Measurements from ENCODE around the gene AHCYL2. TPM values are rescaled to one million over a fixed set of nuclear protein-coding genes. Genes with fewer than 3 reads are reported as not detected.
"Not testable (repeated sequence)": the region's sequence is repeated elsewhere in the genome, so short reads cannot be mapped to it uniquely, and the experiment has no call there.

AHCYL2 gene
- total RNA-seq, 1 donor from 2014 or later: 14.7 TPM

DNA sequence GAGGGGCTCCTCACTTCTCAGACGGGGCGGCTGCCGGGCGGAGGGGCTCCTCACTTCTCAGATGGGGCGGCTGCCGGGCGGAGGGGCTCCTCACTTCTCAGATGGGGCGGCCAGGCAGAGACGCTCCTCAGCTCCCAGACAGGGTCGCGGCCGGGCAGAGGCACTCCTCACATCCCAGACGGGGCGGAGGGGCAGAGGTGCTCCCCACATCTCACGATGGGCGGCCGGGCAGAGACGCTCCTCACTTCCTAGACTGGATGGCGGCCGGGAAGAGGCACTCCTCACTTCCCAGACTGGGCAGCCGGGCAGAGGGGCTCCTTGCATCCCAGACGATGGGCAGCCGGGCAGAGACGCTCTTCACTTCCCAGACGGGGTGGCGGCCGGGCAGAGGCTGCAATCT, 251.6 kb downstream of the AHCYL2 start:
- not testable (repeated sequence) for H3K4me3 Mint-ChIP-seq (ENCODE audit: unreplicated experiment); H3K79me2 ChIP-seq (ENCODE audit: insufficient read depth, low read length); H3K9me3 Mint-ChIP-seq (ENCODE audit: unreplicated experiment); H3K4me1 Mint-ChIP-seq (ENCODE audit: low read depth, unreplicated experiment); FAIRE-seq; H3K36me3 Mint-ChIP-seq (ENCODE audit: low read depth, unreplicated experiment); H3K36me3 ChIP-seq (ENCODE audit: insufficient read depth, low read length); H3K27me3 ChIP-seq (ENCODE audit: insufficient read depth, low read length); DNase-seq (ENCODE audit: low read depth); H3K4me1 ChIP-seq (ENCODE audit: insufficient read depth, low read length); H3K27ac Mint-ChIP-seq (ENCODE audit: unreplicated experiment); H3K9me3 ChIP-seq (ENCODE audit: insufficient read depth, low read depth, low read length); H3K27me3 Mint-ChIP-seq (ENCODE audit: low read depth, unreplicated experiment); H4K20me1 ChIP-seq (ENCODE audit: insufficient read depth, low read length); H3K4me2 ChIP-seq (ENCODE audit: low read length); H3K9ac ChIP-seq (ENCODE audit: low read length); H3K27ac ChIP-seq (ENCODE audit: low read depth, low read length); H3K4me3 ChIP-seq (ENCODE audit: insufficient read depth, low read depth, low read length); H2AFZ ChIP-seq (ENCODE audit: low read depth, low read length)

Other genes with a start within 250 kb of the AHCYL2 start
- gene TNPO3, start 169.9 kb upstream of the AHCYL2 start, total RNA-seq: 49.2 and 49.8 TPM in 2 replicates
- 6.5 and 6.8 TPM in 2 replicates for gene TSPAN33, start 80.3 kb upstream of the AHCYL2 start, total RNA-seq
- gene SMO, start 36.4 kb upstream of the AHCYL2 start, total RNA-seq: 20.0 and 22.6 TPM in 2 replicates
- gene STRIP2, start 209.4 kb downstream of the AHCYL2 start, total RNA-seq: 0.94 and 1.3 TPM in 2 replicates

Measured in astrocyte (in vitro differentiated cells and primary cell).